HG03442 (cell line): ENCODE measurements around the gene CYSTM1.
A peak's percentile ranks its signal among the peaks of the same experiment; 100 is the strongest.

Source experiments
- ATAC-seq: cut with Tn5 transposase; IDR thresholded peaks from one replicate; pipeline ENCODE4 v1.9.1; 2021; ENCODE audit warnings: mild to moderate bottlenecking, moderate library complexity; ENCODE audit not compliant: unreplicated experiment

The CYSTM1 gene

GRCh38 chr5:140205216-140205615 lies 30.2 kb downstream of the CYSTM1 start:
- ATAC-seq = no peak

GRCh38 chr5:140205952-140206351 lies 31.0 kb downstream of the CYSTM1 start:
- ATAC-seq = no peak

GRCh38 chr5:140207250-140207964 lies 32.4 kb downstream of the CYSTM1 start:
- no peak for ATAC-seq

DNA sequence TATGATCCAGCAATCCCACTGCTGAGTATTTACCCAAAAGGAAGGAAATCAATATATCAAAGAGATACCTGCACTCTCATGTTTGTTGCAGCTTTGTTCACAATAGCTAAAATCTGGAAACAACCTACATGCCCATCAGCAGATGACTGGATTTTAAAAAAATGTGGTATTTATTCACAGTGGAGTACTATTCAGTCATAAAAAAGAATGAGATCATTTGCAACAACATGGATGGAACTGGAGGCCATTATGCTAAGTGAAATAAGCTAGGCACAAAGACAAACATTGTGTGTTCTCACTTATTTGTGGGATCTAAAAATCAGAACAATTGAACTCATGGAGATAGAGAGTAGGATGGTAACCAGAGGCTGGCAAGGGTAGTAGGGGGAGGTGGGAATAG lies 33.1 kb downstream of the CYSTM1 start:
- ATAC-seq = no peak

DNA sequence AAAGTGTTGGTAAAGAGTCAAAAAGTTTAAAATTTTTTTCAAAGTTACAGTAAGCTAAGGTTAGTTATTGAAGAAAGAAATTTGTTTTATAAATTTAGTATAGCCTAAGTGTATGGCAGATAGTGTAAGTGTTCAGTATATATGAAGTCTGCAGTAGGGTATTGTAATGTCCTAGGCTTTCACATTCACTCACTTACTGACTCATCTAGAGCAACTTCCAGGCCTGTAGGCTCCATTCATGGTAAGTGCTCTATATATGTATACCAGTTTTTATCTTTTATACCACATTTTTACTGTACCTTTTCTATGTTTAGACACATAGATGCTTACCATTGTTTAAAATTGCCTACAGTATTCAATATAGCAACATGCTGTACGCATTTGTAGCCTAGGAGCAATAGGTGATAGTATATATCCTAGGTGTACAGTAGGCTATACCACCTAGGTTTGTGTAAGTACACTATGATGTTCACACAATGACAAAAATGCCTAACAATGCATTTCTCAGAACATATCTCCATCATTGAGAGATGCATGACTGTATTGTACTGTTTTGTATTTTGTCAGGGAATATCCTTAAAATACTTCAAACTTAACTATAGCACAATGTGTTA lies 38.5 kb downstream of the CYSTM1 start:
- peak; percentile 90 for ATAC-seq

DNA sequence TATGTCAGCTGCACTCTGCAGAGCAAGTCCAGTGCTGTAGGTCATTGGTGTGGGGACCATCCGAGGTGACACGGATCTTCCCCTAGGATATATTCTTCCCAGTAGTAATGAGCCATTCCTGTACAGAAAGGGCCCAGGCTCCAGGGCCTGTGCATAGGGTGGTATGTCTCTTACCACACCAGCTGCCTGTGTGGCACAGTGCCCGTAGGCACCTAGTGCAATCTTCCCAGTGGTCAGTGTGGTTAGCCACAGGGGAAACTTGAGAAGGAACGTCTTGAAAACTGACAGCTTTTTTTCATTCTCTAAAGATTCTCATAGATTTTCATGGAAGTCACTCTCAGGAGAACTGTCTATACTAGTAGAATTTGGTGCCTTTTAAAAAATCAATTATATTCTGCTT lies 39.8 kb downstream of the CYSTM1 start:
- no peak for ATAC-seq

DNA sequence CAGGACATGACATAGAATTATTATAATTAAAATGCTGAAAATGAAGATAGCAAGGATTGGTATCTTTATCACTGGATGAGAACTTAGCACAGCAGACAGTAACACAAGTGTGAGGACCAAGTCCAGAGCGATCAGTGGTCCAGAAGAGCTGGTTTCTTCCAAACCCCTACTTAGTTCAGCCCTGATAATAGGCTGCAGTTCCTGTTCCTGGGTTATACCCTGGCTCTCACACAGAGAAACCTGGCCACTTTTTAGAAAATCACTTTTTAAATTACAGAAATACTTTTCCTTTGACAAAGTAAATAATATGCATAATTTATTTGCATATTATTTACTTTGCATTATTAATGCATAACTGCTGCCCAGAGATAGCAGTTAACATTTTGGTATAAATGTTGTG lies 40.3 kb downstream of the CYSTM1 start:
- no peak for ATAC-seq

DNA sequence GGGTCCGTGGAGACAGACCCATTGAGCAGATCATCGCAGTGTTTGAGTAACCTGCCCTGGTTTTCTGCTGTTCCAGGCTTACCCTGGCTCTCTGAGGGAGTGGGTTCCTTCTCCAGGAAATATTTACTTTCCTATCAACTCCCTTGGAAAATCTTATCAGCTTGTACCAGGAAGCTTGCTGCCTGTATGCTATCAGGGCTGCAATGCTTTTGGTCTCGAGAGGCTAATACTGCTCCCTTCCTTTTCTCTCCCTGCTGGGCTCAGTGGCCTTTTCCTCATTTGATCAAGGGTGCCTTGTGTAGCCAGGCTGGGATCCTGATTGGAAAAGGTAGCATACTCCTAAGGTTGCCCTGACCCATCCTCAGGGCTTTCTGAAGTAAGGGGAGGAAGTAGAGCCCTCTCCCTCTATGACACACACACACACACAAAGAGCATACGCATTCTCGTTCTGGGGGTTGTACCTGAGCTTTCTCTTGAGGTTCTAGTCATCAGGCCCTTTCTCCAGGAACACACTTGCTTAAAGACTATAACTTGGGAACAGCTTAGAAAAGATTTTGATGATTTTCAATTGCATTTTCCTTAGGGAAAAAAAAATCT lies 41.6 kb downstream of the CYSTM1 start:
- ATAC-seq = no peak

DNA sequence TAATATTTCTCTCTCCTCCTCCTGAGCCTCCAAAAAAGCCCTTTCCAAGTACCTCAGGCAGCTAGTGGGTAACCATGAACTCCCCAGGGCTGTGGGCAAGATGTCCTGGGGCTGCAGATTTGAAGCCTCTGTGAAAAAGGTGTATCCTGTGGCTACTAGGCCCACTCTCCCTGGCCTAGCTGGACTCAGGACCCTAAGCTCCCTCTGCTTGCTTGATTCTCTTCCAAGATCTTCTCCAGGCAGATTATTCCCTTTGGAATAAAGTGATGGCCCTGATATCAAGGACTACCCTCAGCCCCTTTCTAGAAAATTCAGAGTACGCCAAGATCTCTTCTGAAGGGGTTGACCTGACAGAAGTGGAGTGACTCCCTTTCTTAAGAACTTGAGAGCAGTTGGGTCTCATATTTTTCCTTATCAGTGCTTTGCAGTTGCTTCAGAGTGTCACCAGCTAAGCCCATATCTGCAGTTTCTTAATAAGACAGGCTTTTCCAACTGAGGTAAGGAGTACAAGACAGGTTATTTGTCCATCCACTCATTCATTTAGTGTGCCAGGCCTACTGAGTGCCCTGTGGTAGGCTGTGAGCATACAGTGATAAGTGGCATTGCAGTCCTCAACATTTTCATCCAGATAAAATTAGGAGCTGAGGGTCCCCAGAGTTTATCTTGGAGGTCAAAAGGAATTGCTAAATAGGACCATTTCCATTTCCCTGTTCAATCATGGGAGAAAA lies 42.5 kb downstream of the CYSTM1 start:
- no peak for ATAC-seq

DNA sequence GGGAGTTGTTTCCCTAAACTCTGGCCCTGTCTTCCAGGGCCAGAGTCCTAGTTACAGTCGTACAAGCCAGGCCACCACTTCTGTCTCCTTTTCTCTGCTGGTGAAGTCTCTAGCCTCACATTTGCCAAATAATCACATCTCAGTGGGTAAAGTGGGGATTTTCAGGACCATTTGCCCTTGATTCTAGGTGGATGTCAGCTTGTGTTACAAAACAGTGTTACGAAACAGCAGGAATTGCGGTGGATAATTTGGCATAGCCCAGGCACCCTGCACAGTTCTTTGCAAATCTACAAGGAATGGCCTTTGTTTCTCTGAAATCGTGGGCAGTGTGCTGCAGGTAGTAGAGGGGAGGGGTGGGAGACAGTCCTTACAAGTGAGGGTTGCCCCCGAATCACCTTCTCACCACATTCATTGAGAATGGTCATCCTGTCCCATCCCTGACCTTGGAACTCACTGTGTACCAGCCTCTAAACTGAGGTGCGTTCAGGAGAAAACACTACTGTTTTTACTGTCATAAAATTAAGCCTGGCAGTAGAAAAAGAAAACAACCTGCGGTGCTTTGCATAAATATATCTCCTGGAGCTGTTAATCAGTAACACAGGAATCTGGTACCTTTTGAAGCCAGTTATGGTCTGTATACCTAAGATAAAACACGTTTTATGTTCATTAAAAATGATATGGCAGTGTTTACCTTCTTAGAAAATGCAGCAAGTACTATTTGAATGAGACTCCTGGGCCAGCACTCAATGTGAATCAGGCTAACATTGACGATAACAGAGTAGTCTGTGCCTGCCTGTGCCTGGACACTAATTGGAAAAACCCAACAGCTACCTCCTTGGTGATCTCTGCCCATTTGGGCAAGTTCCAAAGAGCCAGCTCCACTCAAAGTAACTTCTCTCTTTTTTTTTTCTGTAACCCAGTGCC lies 44.3 kb downstream of the CYSTM1 start:
- peak; percentile 6 for ATAC-seq

- peak; percentile 61 for ATAC-seq
Measured at GRCh38 chr5:140220032-140220697, 45.2 kb downstream of the CYSTM1 start.

DNA sequence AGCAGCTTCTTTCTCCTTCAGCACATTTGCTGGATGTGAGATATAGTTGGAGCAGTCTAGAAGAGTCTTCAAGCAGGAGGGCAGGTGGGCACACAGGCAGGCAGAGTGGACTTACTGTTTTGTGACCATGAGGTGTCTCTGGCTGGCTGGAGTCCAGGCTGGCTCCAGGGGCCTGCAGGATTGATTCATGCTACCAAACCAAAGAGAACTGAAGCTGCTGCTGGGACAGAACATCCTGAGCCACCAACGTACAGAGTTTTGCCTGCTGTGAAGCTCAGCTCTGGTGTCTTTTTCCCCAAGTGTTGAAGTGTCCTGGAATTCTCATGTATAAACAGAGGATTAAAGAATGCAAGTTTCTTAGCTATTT lies 45.7 kb downstream of the CYSTM1 start:
- ATAC-seq = no peak

DNA sequence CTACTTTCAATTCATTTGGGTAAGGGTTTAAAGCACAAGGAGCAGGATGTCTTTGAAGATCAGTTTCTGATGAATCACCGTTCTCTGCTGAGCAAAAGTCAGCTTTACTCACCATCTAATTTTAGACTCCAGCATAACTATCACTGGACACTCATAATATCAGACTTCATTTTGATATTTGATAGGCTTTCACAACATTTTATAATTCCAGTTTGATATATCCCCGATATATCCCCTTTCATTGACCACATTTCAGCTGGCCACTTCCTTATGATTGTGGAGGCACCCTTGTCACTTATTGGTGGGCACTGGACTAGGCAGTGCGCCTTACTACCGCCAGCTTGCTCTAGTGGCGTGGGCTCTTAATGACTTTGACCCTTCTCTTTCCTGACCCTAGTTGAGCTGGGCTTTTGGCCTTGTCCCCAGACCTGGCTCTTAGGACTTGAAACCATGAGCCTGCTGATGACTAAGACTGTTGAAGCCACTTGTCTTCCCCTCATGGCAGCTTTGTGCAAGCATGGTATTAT lies 46.8 kb downstream of the CYSTM1 start:
- ATAC-seq = no peak

GRCh38 chr5:140222416-140222815 lies 47.4 kb downstream of the CYSTM1 start:
- no peak for ATAC-seq

- no peak for ATAC-seq
Measured at GRCh38 chr5:140223567-140223966, 48.6 kb downstream of the CYSTM1 start.

DNA sequence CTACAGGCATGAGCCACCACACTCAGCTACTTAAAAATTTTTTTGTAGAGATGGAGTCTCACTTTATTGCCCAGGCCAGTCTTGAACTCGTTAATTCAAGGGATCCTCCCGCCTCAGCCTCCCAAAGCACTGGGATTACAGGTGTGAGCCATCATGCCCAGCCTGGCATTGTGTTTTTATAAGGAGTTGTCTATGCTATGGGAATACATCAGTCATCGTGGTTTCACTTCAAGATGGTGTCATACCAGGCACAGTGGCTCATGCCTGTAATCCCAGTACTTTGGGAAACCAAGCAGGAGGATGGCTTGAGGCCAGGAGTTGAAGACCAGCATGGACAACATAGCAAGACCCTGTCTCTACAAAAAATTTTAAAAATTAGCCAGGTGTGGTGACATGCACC lies 49.7 kb downstream of the CYSTM1 start:
- ATAC-seq = no peak

GRCh38 chr5:140225396-140225795 lies 50.4 kb downstream of the CYSTM1 start:
- no peak for ATAC-seq

DNA sequence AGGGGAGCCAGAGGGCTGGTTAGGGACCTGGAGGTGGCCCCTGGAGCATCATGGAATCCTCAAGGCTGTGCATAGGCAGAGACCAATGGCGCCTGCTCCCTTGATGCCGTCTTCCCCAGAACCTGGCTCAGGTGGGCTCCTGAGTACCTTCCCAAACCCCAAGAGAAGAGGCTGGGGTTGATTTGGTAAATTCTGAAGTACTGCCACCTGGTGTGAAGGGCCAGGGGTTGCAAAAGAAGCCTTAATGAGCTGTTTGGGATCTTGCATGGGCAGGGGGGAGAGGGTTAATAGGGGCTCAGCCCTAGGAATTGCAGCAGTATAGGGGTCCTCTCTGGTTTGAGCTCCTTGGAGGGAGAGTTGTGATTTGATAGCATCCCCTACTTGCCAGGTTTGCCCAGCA lies 52.1 kb downstream of the CYSTM1 start:
- no peak for ATAC-seq

DNA sequence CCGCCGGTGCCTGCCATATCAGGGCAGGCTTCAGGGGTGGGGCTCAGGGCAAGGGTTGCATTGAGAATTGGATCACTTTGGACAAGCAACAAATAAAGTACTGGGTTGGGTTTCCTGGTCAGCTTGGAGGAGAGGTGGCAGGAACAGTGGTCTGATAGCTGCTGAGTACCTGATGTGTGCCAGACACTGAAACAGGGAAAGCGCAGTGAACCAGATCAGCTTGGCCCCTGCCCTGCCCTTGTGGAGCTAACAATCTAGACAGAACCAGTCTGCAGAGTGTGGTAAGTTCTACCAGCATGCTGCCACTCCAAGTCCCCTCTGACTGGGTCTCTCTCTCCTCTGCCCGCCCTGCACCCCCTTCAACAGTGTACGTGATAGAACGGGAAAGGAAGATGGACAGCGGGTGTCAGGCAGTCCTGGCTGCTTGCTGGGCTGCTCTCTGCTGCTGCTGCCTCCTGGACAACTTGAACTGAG lies 53.4 kb downstream of the CYSTM1 start:
- ATAC-seq = no peak

DNA sequence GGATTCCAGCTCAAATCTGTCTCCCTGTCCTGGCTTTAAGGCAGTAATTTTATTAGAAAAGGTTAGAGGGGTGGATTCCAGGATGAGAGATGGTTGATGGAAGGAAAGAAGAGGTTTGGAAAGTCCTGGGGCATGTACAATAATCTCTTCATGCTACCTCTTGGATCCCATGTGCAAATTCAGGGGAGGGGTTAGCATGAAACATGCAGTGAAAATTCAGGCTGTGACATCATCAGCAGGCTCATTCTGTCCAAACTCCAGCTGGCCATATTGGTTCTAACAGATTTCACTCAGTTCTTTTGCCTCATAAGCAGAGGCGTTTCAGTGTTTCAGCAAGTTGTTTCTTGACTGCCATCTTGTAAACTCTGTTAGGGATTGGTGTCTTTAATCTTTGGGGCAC lies 55.4 kb downstream of the CYSTM1 start:
- no peak for ATAC-seq
